Activated gamma-delta T cell treated with Interleukin-2 at 50 U/mL for 16 hours (primary cell): ENCODE measurements around the gene BARX2.

ENCODE experiments used
- DNase-seq: peaks from one replicate; pipeline ENCODE4 v3.0.0-alpha.2; 2020

BARX2 gene

DNA sequence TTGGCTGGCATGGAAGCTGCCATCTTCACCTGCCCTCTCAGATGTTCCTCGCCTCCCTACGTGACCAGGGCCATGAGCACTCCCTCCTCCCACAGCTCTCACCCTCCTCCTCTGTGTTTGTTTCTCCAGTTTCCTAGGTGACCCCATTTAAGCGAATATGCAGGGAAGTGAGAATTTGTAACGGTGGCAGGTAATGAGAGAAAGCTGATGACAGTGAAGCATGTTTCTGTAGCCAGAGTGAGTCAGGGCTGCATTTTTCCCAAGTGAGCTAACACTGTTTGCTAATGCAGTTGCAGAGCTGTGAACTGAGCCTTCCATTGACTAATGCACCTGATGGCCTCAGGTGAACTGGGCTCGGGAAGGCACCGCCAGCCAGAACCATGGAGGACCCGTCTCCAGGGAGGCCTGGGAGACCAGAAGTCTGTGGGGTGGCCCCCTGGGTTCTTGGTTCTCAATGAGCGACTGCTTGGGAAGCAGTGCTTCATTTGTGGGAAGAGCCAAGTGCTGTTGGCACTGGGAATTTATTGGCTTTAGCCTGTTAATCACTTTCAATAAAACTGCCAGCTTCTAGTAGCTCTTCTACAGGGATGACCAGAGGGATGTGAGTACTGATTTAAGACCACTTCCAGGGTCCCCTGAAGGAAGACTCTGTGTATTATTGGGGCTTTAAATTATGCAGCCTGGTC is 64.5 kb downstream of the BARX2 start:
- no peak for DNase-seq

- DNase-seq, result no peak
Measured at GRCh38 chr11:129442171-129442570, 66.5 kb downstream of the BARX2 start.

DNA sequence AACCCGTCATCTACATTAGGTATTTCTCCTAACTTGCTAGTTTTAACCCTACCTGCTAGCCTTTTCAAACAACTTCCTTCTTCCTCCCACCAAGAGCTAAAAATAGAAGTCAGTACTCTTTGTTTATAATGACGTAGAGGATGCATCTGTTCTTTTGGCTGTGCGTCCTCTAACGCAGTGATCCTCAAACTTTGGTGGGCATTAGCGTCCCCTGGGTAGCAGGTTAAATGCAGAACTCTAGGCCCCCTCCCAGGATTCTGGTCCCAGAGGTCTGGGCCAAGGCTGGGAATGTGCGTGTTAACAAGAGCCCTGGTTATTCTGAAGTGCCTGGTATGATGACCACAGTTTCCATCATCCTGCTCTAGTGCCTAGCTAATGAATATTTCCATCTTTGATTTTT is 67.6 kb downstream of the BARX2 start:
- no peak for DNase-seq

DNA sequence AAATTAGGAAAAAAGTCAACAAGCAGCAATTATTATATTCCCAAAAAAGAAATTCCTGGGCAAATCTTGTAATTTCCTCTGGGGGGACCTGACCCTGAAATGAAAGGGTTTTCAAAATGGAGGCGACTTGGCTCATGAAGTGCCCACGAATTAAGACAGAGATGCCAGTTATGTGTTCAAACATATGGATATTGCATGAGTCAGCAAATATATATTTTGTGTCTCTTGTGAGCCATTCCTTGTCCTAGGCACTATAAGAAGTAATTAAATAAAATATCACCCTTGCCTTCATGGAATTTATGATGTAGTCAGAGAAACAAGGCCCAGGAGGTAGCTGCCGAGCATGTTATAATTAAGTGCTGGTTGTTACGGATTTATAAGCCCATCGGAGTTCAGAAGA is 68.6 kb downstream of the BARX2 start:
- no peak for DNase-seq

DNA sequence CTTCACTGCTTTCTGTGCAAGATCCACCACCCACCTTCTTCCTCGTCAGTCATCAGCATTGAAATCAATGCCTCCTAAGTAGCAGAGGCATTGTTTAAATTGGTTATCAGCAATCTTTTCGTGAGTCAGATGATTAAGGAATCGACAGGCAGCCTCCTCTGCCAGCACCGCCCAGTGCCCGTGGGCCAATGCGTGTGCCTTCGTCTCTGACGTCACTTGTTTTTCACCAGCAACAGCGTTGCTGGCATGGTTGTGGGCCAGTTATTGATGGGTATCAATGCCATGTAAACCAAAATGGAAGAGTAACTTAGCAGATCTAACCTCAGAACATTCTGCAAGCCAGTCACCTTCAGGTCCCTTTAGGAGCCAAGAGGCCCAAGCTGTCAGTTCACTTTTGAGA is 69.6 kb downstream of the BARX2 start:
- DNase-seq, result no peak

GRCh38 chr11:129446572-129446971 is 70.9 kb downstream of the BARX2 start:
- no peak for DNase-seq

GRCh38 chr11:129447654-129448239 is 72.1 kb downstream of the BARX2 start:
- no peak for DNase-seq

- no peak for DNase-seq
Measured at GRCh38 chr11:129451524-129451923, 75.9 kb downstream of the BARX2 start.

- DNase-seq, result no peak
Measured at GRCh38 chr11:129453293-129453721, 77.7 kb downstream of the BARX2 start.

DNA sequence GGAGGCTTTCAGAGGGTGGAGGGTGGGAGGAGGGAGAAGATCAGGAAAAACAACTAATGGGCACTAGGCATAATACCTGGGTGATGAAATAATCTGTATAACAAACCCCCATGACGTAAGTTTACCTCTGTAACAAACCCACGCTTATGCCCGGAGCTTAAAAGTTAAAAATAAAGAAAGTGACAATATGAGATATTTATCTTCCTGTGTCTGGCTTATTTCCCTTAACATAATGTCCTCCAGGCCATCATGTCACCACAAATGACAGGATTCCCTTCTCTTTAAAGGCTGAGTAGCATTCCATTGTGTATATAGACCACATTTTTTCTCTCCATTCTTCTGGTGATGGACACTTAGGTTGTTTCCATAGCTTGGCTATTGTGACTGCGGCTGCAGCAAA is 79.5 kb downstream of the BARX2 start:
- DNase-seq, result no peak

GRCh38 chr11:129455756-129456655 is 80.4 kb downstream of the BARX2 start:
- DNase-seq, result no peak

DNA sequence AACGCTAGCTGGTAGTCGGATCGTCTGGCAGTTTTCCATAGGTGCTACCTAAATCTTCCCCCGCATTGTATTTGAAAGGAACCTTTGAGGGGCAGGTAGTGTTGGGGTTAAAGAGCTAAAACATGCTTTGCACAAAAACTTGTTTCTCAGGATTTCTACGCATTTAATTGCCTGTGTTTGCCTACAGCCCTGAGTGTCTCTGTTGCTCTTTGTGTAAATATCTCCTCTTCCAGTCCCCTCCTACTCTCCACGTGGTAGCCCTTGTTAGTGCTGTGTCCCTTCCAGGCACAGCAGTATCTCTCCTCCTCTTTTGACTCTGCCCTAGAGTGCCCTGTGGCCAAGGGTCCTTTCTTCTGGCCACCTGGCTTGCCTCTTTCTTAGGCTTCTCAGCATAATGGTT is 81.7 kb downstream of the BARX2 start:
- no peak for DNase-seq

DNA sequence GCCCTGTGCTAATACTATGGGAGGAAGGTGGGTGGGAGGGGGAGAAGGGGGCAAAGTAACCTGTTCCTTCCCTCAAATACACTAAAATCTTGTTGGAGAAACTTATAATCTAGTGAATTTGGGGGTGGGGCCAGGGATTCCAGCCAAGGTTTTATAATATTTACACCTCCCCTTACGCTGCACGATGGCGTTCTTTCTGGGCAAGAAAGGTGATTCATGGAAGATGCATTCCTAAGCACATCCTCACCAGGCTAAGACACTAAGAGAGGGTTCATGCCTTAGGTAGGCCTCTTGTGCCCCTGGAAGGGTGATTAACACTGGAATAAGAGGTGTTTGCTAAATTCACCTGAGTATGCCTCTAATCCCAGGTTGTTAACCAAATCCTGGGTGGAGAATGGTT is 82.6 kb downstream of the BARX2 start:
- no peak for DNase-seq

- no peak for DNase-seq
Measured at GRCh38 chr11:129458756-129459535, 83.3 kb downstream of the BARX2 start.

GRCh38 chr11:129460714-129461113 is 85.1 kb downstream of the BARX2 start:
- no peak for DNase-seq

GRCh38 chr11:129484068-129484467 is 108.4 kb downstream of the BARX2 start:
- no peak for DNase-seq

- DNase-seq, result no peak
Measured at GRCh38 chr11:129489249-129489648, 113.6 kb downstream of the BARX2 start.

- no peak for DNase-seq
Measured at GRCh38 chr11:129490004-129490403, 114.4 kb downstream of the BARX2 start.

DNA sequence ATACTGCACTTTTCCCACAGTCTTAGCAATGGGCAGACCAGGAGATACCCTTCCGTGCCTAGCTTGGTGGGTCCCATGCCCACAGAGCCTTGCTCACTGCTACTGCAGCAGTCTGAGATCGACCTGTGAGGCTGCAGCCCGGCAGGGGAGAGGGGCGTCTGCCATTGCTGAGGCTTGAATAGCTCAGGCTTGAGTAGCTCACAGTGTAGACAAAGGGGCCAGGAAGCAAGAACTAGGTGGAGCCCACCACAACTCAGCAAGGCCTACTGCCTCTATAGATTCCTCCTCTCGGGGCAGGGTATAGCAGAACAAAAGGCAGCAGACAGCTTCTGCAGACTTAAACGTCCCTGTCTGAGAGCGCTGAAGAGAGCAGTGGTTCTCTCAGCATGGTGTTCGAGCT is 118.1 kb downstream of the BARX2 start:
- no peak for DNase-seq
